Heart left ventricle (tissue), 16 donors: ENCODE results near the gene SH2D2A. TPM values are rescaled to one million over a fixed set of nuclear protein-coding genes. Genes with fewer than 3 reads are reported as not detected.

Source experiments
- ATAC-seq, 4 donors: fragments of 200-7000 bp; cut with Tn5 transposase; one replicate each; pipeline ENCODE4 v1.9.1; 2020 to 2022; ENCODE audit warnings: moderate library complexity in 4 of 4, mild to moderate bottlenecking in 3 of 4, moderate number of reproducible peaks in 1 of 4
- DNase-seq, 5 donors: peaks; one replicate each; pipeline ENCODE4 v3.0.0-alpha.2; 2020
- H3K27ac ChIP-seq, 12 donors: fragments of 200-600 bp; sonication (generic) in 4 of 12; one replicate each; pipeline versions ENCODE4 v1.5.0 to v1.8.0; 2016 to 2022; ENCODE audit warnings: mild to moderate bottlenecking in 2 of 12
- H3K27me3 ChIP-seq, 9 donors: fragments of 200-600 bp; sonication (generic) in 2 of 9; one replicate each; pipeline versions ENCODE4 v1.5.1 to v1.8.0; 2016 to 2022; ENCODE audit warnings: mild to moderate bottlenecking in 3 of 9
- H3K36me3 ChIP-seq, 9 donors: fragments of 200-600 bp; sonication (generic) in 2 of 9; one replicate each; pipeline versions ENCODE4 v1.5.0 to v1.8.0; 2018 to 2022; ENCODE audit warnings: mild to moderate bottlenecking in 2 of 9
- H3K4me1 ChIP-seq, 12 donors: fragments of 200-600 bp; sonication (generic) in 4 of 12; one replicate each; pipeline versions ENCODE4 v1.5.0 to v1.8.0; 2016 to 2022; ENCODE audit warnings: mild to moderate bottlenecking in 3 of 12
- H3K4me3 ChIP-seq, 12 donors: fragments of 200-600 bp; sonication (generic) in 4 of 12; one replicate each; pipeline versions ENCODE4 v1.5.0 to v1.8.0; 2017 to 2022; ENCODE audit warnings: mild to moderate bottlenecking in 9 of 12, moderate library complexity in 4 of 12
- H3K9me3 ChIP-seq, 12 donors: fragments of 200-600 bp; sonication (generic) in 4 of 12; one replicate each; pipeline versions ENCODE4 v1.5.0 to v1.8.0; 2016 to 2022; ENCODE audit warnings: mild to moderate bottlenecking in 1 of 12
- POLR2A ChIP-seq, 2 donors: fragments of 450-650 bp; IDR thresholded peaks; one replicate each; pipeline ENCODE4 v1.6.1; 2017; ENCODE audit warnings: antibody characterized with exemption in 2 of 2, mild to moderate bottlenecking in 2 of 2, moderate library complexity in 2 of 2
- WGBS, 4 donors: extraction: QIAGEN DNeasy Blood & Tissue Kit in 2 of 4; methylation state at CpG; one replicate each; pipeline versions ENCODE4 v1.1.5 to v1.1.7; 2013 to 2018; 5-methylcytosine and 5-hydroxymethylcytosine counted together
- intact Hi-C, 10 donors: fragments of 100-400 bp; cut with DNase I; formaldehyde crosslinking; loops; one replicate each; pipeline versions ENCODE4 v1.11.1 to v1.14.2; 2022
- polyA plus RNA-seq, 2 donors: library from polyadenylated mRNA; stranded (reverse); fragments of 200-250 nt; gene quantifications; one replicate each; pipeline ENCODE4 v1.2.3, GENCODE V29; 2013
- total RNA-seq, 9 donors: library from RNA; depleted of rRNA in 2 of 9; stranded (reverse); fragments of >200 nt in 2 of 9; fragmentation: NEBNext Ultra II Directional in 3 of 9; extraction: Animal tissue kit (Norgen Biotek cat#: 25700) in 3 of 9; gene quantifications; one replicate each; pipeline versions ENCODE4 v1.1.0 to v1.2.4, GENCODE V29; 2016 to 2023
- TF ChIP-seq, protein P1 (sequence below), 12 donors: fragments of 200-600 bp; sonication (generic) in 4 of 12; IDR thresholded peaks; one replicate each; pipeline versions ENCODE4 v1.5.0 to v1.8.0; 2018 to 2022; ENCODE audit warnings: antibody characterized with exemption in 12 of 12, mild to moderate bottlenecking in 5 of 12
- donor health status: ischemic (EF 13 %, LVEDD 7.1; RV severe dilation, severe dysfunction).
- donor health status: healthy with polysubstance abuse.
- donor health status: DM: no; HTN: yes; CAD: no.
- donor health status: DM: no; HTN: no; CAD: no.
- donor health status: ischemic (EF 25% LVEDD 6.9; RV normal size, moderate dysfunction).
- donor health status: ischemic (EF 25% LVEDD 5.7; RV mildly dilated, moderate dysfunction).
- donor health status: healthy.
- donor health status: DM: yes; HTN: yes; CAD: no.
- donor health status: ischemic (EF 35%, LVEDD 5.7; RV mildly dilated, moderate dysfunction).
- donor health status: nonischemic (EF 11% LVEDD 7.7; RV severe dilation, severe dysfunction).
- donor health status: DM: yes; HTN: yes; CAD: no.
- donor health status: PGD.
- donor health status: ischemic (EF 29% LVEDD 5.4; RV normal size, mild dysfunction).
- donor health status: nonischemic (EF 23%, LVEDD 6.1; RV moderate dilation, normal function).

The SH2D2A gene
- total and polyA plus RNA-seq, 11 donors, result 0.52 to 8.2 (median 1.1) TPM

DNA sequence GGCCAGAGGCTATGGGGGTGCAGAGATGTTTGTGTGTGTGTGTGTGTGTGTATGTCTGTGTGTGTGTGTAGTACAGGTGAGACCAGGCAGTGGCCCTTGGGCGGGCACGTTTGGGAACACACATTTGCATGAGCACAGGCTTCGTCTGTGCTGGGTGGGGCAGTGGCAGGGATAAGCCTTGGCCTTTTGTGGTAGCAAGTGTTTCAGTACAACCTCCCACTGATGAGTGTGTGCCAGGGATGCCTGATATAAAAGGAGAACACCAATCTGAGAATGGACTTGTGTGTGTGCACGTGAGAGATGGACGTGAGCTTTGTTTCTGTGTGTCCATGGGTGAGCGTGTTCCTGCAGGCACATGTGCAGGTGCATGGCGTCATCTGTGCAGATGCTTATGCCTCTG is 47.0 kb upstream of the SH2D2A start:
- H3K27me3 ChIP-seq, result peaks cover 6 to 70% (median 30%) of the 10 kb centered on the region in 9 donors
- no peak overlapping the region for H3K4me3 ChIP-seq
- WGBS, 4 donors, result 85 to 91% (median 89%) methylated on average over 7 of the region's 7 CpGs
- intact Hi-C loops, result loop anchor here in 5 of 10 donors (5.0 to 10.0 kb wide), 3 partner anchors 61 to 169 kb away; partner anchors contain the start of genes ISG20L2 (in 3 of the 5) and METTL25B (in 3 of the 5)
- no peaks in the 10 kb centered on the region for H3K36me3 ChIP-seq
- H3K9me3 ChIP-seq, result no peaks in the 10 kb centered on the region
- H3K4me1 ChIP-seq, result peaks cover 12 to 28% (median 23%) of the 10 kb centered on the region in 12 donors
- DNase-seq (no peak), ATAC-seq (no peak)
- H3K27ac ChIP-seq, result no peak overlapping the region
- TF ChIP-seq, protein P1, sequence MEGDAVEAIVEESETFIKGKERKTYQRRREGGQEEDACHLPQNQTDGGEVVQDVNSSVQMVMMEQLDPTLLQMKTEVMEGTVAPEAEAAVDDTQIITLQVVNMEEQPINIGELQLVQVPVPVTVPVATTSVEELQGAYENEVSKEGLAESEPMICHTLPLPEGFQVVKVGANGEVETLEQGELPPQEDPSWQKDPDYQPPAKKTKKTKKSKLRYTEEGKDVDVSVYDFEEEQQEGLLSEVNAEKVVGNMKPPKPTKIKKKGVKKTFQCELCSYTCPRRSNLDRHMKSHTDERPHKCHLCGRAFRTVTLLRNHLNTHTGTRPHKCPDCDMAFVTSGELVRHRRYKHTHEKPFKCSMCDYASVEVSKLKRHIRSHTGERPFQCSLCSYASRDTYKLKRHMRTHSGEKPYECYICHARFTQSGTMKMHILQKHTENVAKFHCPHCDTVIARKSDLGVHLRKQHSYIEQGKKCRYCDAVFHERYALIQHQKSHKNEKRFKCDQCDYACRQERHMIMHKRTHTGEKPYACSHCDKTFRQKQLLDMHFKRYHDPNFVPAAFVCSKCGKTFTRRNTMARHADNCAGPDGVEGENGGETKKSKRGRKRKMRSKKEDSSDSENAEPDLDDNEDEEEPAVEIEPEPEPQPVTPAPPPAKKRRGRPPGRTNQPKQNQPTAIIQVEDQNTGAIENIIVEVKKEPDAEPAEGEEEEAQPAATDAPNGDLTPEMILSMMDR (IDR thresholded peaks at IDR 0.05), result no peak
- no peak for TF ChIP-seq POLR2A (IDR thresholded peaks at IDR 0.05)

DNA sequence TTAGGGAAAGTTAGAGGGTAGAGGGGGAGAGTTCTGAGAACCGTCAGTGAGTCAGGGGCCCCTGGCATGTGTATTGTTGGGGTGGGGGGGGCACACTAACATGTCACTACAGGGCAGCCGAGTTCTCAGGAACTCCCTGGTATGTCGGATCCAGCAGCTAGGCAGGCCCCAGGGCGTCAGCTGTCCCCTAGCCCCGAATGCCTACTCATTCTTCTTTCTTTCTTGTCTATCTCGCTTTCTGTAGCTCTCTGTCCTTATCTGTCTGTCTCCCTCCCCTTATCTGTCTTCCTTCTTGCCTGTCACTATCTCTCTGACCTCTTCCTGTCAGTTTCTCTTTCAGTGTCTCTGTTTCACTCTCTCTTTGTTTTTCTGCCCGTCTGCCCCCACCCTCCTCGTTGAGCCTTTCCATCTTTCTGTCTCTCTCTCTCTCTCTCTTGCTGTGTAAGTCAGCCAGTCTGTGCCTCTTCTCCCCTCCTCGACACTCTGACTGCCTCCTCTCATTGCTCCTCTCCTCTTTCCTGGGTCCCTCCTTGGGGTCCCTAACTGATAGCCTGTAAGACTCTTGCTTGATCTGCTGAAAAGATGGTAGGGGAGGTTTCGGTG is 46.5 kb upstream of the SH2D2A start:
- H3K36me3 ChIP-seq, result no peaks in the 10 kb centered on the region
- intact Hi-C loops, result loop anchor here in 5 of 10 donors (5.0 to 10.0 kb wide), 3 partner anchors 61 to 168 kb away; partner anchors contain the start of genes ISG20L2 (in 3 of the 5) and METTL25B (in 3 of the 5)
- ATAC-seq, result no peak
- no peak overlapping the region for H3K4me3 ChIP-seq
- H3K9me3 ChIP-seq, result no peaks in the 10 kb centered on the region
- no peak for DNase-seq
- no peak overlapping the region for H3K27ac ChIP-seq
- 75 to 79% (median 77%) methylated on average over 10 of the region's 10 CpGs for WGBS, 4 donors
- peaks cover 12 to 33% (median 29%) of the 10 kb centered on the region in 12 donors for H3K4me1 ChIP-seq
- H3K27me3 ChIP-seq, result peaks cover 6 to 70% (median 30%) of the 10 kb centered on the region in 9 donors
- TF ChIP-seq, protein P1 (IDR thresholded peaks at IDR 0.05), result no peak
- TF ChIP-seq POLR2A (IDR thresholded peaks at IDR 0.05), result no peak

DNA sequence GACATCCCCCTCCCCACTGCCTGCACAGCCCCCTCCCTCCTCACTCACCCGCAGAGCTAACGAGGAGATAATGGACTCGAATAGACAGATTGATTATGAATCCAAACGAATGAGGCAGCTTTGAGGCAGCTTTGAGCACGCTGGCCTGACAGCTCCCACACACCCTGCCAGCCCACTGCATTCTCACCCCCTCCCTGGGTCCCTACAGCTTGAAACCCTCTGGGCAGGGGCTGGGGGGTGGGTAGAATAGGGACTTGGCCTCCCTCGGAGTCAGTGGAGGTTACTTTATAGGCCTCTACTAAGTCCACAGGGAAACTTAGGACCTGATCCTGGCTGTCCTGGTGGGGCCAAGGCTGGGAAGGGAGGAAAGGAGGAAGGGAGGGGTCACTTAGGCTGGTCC is 45.9 kb upstream of the SH2D2A start:
- H3K4me1 ChIP-seq, result peaks cover 12 to 37% (median 29%) of the 10 kb centered on the region in 12 donors
- no peak overlapping the region for H3K27ac ChIP-seq
- TF ChIP-seq, protein P1 (IDR thresholded peaks at IDR 0.05), result no peak
- no peak for TF ChIP-seq POLR2A (IDR thresholded peaks at IDR 0.05)
- ATAC-seq (no peak), DNase-seq (no peak)
- 74 to 88% (median 86%) methylated on average over 6 of the region's 6 CpGs for WGBS, 4 donors
- H3K27me3 ChIP-seq, result peaks cover 6 to 72% (median 30%) of the 10 kb centered on the region in 9 donors
- no peak overlapping the region for H3K4me3 ChIP-seq
- H3K36me3 ChIP-seq, result no peaks in the 10 kb centered on the region
- intact Hi-C loops, result loop anchor here in 5 of 10 donors (5.0 to 10.0 kb wide), 3 partner anchors 60 to 168 kb away; partner anchors contain the start of genes ISG20L2 (in 3 of the 5) and METTL25B (in 3 of the 5)
- no peaks in the 10 kb centered on the region for H3K9me3 ChIP-seq
